Small intestine (tissue), 7 donors: ENCODE data around the gene FITM1. TPM values are rescaled to one million over a fixed set of nuclear protein-coding genes. Genes with fewer than 3 reads are reported as not detected.
A peak's percentile ranks its signal among the peaks of the same experiment; 100 is the strongest.

Experiments
- DNase-seq, 2 donors: peaks; one replicate each; pipeline versions ENCODE4 v3.0.0 to v3.0.0-alpha.2; 2013
- FAIRE-seq: peaks from 2 replicates; lab custom pipeline; 2012; peaks lifted over from hg19 to GRCh38; lab: Jason Lieb, UNC
- H3K27ac ChIP-seq, 3 donors: one replicate each; pipeline ENCODE4 v1.5.1; 2013; ENCODE audit warnings: low read length in 2 of 3, mild to moderate bottlenecking in 2 of 3, control low read depth in 1 of 3, inconsistent platforms in 1 of 3, low read depth in 1 of 3, moderate library complexity in 1 of 3
- H3K27me3 ChIP-seq, 3 donors: one replicate each; pipeline ENCODE4 v1.6.1; 2013; ENCODE audit warnings: low read length in 3 of 3, inconsistent platforms in 1 of 3; ENCODE audit not compliant: control insufficient read depth in 3 of 3, insufficient read depth in 3 of 3
- H3K36me3 ChIP-seq, 3 donors: one replicate each; pipeline ENCODE4 v1.6.1; 2013; ENCODE audit warnings: low read length in 3 of 3, inconsistent platforms in 1 of 3, low read depth in 1 of 3, mild to moderate bottlenecking in 1 of 3, moderate library complexity in 1 of 3; ENCODE audit not compliant: control insufficient read depth in 3 of 3, insufficient read depth in 2 of 3
- H3K4me1 ChIP-seq, 3 donors: one replicate each; pipeline ENCODE4 v1.6.1; 2013; ENCODE audit warnings: low read length in 2 of 3, inconsistent platforms in 1 of 3, low read depth in 1 of 3, mild to moderate bottlenecking in 1 of 3, moderate library complexity in 1 of 3; ENCODE audit not compliant: control insufficient read depth in 3 of 3, insufficient read depth in 2 of 3
- H3K4me3 ChIP-seq, 3 donors: one replicate each; pipeline ENCODE4 v1.5.1; 2013; ENCODE audit warnings: low read length in 3 of 3, control low read depth in 1 of 3, inconsistent platforms in 1 of 3, low read depth in 1 of 3, mild to moderate bottlenecking in 1 of 3, moderate library complexity in 1 of 3
- H3K9me3 ChIP-seq, 2 donors: one replicate each; pipeline ENCODE4 v1.6.1; 2013; ENCODE audit warnings: low read depth in 1 of 2, low read length in 1 of 2; ENCODE audit not compliant: control insufficient read depth in 2 of 2, insufficient read depth in 1 of 2
- WGBS, 3 donors: extraction: QIAGEN DNeasy Blood & Tissue Kit; methylation state at CpG; one replicate each; pipeline ENCODE4 v1.1.7; 2013; 5-methylcytosine and 5-hydroxymethylcytosine counted together
- polyA plus RNA-seq, 4 donors: library from polyadenylated mRNA; stranded (reverse) in 3 of 4; unstranded in 1 of 4; fragments of 200-250 nt in 3 of 4; fragments of 120-200 nt in 1 of 4; gene quantifications; one replicate each; pipeline versions ENCODE4 v1.2.1 to v1.2.3, GENCODE V29; 2013
- donor health status: healthy with polysubstance abuse.
- donor health status: control.
- donor health status: control.
- donor health status: Bipolar disorder and iron deficiency.
- donor health status: healthy.

The FITM1 gene
- polyA plus RNA-seq, 4 donors = 2.4 to 5.8 (median 4.1) TPM

DNA sequence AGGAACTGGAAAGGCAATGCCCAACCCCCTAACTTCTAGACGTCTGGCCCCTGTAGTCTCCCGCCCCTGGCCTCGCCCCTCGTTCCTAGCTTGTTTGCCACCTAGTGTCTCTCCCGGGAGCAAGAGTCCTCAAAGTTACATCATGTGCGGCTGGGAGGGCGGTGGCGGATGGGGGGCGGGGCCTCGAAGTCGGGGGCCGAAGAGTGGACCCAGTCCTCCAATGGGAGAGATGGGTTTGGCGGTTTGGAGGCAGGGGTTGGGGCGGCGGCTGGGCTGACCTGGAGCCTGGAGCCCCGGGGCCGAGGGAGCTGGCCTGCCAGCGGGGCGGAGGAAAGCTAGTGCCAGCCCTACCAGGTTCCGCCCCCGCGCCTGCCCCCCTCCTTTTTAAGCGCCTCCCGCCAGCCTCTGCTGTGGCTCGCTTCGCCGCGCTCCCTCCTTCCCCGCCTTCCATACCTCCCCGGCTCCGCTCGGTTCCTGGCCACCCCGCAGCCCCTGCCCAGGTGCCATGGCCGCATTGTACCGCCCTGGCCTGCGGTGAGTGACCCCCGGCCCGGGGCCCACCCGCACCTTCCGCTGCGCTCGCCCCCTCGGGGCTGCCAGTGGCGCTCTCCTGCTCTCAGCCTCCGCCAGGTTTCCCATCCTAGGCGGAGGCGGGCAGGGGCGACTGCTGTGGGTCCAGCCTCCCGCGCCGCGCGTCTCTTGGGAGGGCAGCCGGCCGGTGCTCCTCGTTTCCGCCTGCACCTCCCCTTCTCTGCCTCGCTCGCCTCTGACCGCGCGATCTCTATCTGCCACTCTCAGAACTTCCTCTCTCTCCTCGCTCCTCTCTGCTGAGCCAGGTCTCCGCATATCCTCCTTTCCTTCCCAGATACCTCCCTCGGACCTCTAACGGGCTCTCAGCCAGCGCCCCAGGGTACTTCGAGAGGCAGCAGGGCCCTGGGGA, 36.3 kb upstream of the FITM1 start, which contains the start of gene PCK2:
TSS of gene PCK2 (plus strand) at position 411 of the 940 bp plus-strand sequence. CDS start at position 506, 95 bp downstream.
- H3K4me1 ChIP-seq = peaks cover 6 to 65% (median 8%) of the 10 kb centered on the region in 3 donors
- H3K27ac ChIP-seq = peak within 1 kb of the TSS; percentile 96 to 99 (median 99)
- no peaks in the 10 kb centered on the region for H3K27me3 ChIP-seq
- H3K9me3 ChIP-seq = no peaks in the 10 kb centered on the region
- WGBS, 3 donors = 0% methylated on average over 48 to 68 of the region's 68 CpGs
- peak within 1 kb of the TSS; percentile 80 to 92 (median 91) for H3K4me3 ChIP-seq
- no peak for FAIRE-seq
- peak; percentile 98 for DNase-seq
- H3K36me3 ChIP-seq = peaks cover 0 to 42% (median 8%) of the 10 kb centered on the region in 3 donors

DNA sequence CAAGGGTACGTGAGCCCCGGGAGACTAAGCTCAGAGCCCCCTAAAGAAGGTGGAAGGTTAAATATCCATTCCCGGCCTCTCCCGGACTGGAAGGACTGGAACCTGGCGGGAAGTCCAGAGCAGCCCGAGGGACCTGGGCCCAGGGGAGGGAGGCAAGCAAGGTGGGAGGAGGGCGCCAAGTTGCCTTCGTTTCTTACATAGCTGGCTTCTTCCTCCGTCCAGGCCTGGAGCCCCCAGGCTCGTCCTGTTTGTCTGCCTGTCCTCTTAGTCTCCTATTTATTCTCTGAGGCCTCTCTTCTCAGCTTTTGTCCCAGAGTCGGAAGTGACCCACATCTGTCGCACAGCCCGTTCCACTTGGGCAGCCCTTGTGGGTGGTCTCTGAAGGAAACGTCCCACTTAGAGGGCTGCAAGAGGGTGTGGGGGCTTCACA, 35.6 kb upstream of the FITM1 start:
- Histone ChIP-seq H3K9me3 (no peaks in the 10 kb centered on the region), H3K4me1 (peaks cover 6 to 65% (median 8%) of the 10 kb centered on the region in 3 donors), H3K27ac (peak overlapping the region; percentile 96 to 99 (median 99)), H3K27me3 (no peaks in the 10 kb centered on the region), H3K4me3 (peak overlapping the region; percentile 80 to 92 (median 91)), H3K36me3 (peaks cover under 1 to 49% (median 12%) of the 10 kb centered on the region in 3 donors)
- no peak for FAIRE-seq
- no peak for DNase-seq
- 1 to 4% (median 3%) methylated on average over 14 of the region's 14 CpGs for WGBS, 3 donors

DNA sequence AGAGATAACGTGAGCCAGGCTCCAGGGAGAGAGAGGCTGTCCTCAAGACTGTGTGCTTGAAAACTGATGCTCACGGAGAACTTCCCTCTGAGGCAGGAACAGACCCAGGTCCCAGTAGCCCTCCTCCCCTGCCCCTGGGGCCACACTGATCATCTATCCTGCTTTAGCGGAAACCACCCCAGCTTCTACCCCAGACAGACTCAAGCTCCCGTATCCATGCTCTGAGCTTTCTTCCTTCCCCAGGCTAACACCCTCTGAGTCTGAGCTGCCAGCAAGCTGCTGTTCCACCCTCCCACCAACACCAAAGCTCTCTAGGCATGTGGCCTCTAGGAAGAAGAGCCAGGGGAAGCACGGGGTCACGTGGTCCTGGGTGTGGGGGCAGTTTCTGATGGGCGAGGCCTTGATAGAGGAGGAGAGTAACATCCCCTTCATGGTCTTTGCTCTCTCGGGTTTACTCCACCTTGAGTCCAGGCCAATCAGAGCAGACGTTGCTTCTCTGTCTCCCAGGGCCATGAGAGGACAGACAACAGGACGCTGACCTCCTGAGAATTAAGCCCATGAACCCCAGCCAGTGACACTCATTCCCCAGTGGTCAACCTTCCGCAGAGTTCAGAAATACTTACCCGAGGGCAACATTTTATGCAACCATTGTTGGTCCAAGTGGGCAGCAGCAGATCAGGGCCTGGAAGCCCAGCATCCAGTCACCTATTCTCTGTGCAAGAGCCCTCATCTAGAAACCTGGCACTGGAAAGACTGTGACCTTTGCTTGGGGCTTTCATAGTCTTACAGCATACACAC, 35.0 kb upstream of the FITM1 start:
- peaks cover 6 to 63% (median 8%) of the 10 kb centered on the region in 3 donors for H3K4me1 ChIP-seq
- FAIRE-seq (no peak), DNase-seq (peak; percentile 94 to 97)
- no peaks in the 10 kb centered on the region for H3K9me3 ChIP-seq
- WGBS, 3 donors = 15 to 32% (median 19%) methylated on average over 12 of the region's 12 CpGs
- H3K27ac ChIP-seq = peak overlapping the region; percentile 96 to 99 (median 99)
- peak overlapping the region; percentile 80 to 92 (median 91) for H3K4me3 ChIP-seq
- no peaks in the 10 kb centered on the region for H3K27me3 ChIP-seq
- H3K36me3 ChIP-seq = peaks cover 5 to 54% (median 16%) of the 10 kb centered on the region in 3 donors

DNA sequence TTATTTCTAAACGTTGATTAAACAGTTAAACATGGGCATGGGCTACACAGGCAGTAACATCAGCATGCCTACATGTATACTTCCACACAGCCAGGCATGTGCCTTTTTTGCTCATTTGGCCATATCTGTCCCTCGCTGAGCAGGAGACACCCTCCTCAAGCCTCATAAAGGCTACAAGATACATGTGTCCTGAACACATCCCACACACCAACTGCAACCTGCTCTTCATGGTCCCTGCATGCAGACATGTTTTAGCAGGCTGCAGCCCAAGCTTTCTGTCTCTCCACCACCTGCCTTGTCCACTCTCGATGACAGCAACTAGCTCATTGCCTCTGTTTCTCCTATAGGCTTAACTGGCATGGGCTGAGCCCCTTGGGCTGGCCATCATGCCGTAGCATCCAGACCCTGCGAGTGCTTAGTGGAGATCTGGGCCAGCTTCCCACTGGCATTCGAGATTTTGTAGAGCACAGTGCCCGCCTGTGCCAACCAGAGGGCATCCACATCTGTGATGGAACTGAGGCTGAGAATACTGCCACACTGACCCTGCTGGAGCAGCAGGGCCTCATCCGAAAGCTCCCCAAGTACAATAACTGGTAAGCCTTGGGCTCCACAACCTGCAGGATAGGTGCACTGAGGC, 33.8 kb upstream of the FITM1 start:
- WGBS, 3 donors = 91 to 96% (median 95%) methylated on average over 8 of the region's 8 CpGs
- Histone ChIP-seq H3K4me3 (no peak overlapping the region), H3K4me1 (peaks cover 6 to 52% (median 8%) of the 10 kb centered on the region in 3 donors), H3K9me3 (no peaks in the 10 kb centered on the region), H3K27me3 (no peaks in the 10 kb centered on the region), H3K36me3 (peaks cover 9 to 66% (median 18%) of the 10 kb centered on the region in 3 donors), H3K27ac (peak overlapping the region in 2 of 3 donors; percentile 42 to 99)
- FAIRE-seq (no peak), DNase-seq (no peak)

DNA sequence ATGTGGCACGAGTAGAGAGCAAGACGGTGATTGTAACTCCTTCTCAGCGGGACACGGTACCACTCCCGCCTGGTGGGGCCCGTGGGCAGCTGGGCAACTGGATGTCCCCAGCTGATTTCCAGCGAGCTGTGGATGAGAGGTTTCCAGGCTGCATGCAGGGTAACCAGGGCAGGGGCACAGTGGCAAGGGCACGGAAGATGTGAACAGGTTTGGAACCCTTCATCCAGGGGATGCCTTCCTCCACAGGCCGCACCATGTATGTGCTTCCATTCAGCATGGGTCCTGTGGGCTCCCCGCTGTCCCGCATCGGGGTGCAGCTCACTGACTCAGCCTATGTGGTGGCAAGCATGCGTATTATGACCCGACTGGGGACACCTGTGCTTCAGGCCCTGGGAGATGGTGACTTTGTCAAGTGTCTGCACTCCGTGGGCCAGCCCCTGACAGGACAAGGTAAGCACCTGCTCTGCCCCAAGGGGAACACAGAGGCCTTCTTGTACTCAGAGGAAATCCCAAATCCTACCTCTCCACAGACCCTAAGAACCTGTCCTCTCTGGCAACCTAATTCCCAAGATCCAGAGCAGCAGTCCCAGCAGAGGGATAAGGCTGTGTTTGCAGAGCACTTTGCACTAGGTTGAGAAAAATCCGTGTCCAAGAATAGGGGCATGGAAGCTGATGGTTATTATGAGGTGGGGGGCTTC, 32.1 kb upstream of the FITM1 start:
- no peak for DNase-seq

DNA sequence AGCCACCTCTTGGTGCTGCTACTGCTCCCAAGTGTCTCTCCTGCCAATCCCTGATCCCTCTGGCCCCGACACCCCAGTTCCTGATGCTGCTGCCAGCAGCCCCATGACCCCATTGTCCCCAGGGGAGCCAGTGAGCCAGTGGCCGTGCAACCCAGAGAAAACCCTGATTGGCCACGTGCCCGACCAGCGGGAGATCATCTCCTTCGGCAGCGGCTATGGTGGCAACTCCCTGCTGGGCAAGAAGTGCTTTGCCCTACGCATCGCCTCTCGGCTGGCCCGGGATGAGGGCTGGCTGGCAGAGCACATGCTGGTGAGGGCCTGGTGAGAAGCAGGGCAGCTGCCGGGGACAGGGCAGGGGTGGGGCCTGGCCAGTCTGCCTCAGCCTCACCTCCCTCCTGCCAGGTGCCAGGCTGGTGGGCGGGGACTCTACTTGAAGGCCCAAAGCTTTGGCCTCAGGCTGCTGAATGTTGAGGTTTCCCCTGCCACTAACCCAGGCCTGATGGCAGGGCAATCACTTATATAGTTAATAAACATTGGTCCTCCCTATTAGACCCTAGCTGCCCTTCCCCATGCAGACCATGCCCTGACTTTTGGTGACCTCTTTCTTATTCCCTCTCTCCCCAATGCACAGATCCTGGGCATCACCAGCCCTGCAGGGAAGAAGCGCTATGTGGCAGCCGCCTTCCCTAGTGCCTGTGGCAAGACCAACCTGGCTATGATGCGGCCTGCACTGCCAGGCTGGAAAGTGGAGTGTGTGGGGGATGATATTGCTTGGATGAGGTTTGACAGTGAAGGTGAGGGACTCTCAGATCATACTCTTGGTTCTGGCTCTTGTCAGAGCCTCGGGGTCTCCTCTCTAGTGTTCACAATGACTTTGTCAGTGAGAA, 31.3 kb upstream of the FITM1 start:
- H3K36me3 ChIP-seq = peaks cover 9 to 87% (median 27%) of the 10 kb centered on the region in 3 donors
- peaks cover 0 to 31% (median 2%) of the 10 kb centered on the region in 3 donors for H3K4me1 ChIP-seq
- no peaks in the 10 kb centered on the region for H3K27me3 ChIP-seq
- WGBS, 3 donors = 41 to 78% (median 51%) methylated on average over 16 to 17 of the region's 17 CpGs
- H3K27ac ChIP-seq = peak overlapping the region in 1 of 3 donors; percentile 49
- no peak overlapping the region for H3K4me3 ChIP-seq
- DNase-seq (peak in 1 of 2 donors; percentile 56), FAIRE-seq (no peak)
- H3K9me3 ChIP-seq = no peaks in the 10 kb centered on the region

More for the DNA sequence above, 32.1 kb upstream of the FITM1 start:
- no peak overlapping the region for H3K4me3 ChIP-seq
- WGBS, 3 donors = 89 to 95% (median 91%) methylated on average over 16 of the region's 16 CpGs
- peaks cover 2 to 35% (median 5%) of the 10 kb centered on the region in 3 donors for H3K4me1 ChIP-seq
- H3K36me3 ChIP-seq = peaks cover 9 to 81% (median 26%) of the 10 kb centered on the region in 3 donors
- no peak overlapping the region for H3K27ac ChIP-seq
- H3K9me3 ChIP-seq = no peaks in the 10 kb centered on the region
- FAIRE-seq = no peak
- H3K27me3 ChIP-seq = no peaks in the 10 kb centered on the region
